Endothelial cell of umbilical vein (primary cell): ENCODE measurements around the gene COL15A1. TPM values are rescaled to one million over a fixed set of nuclear protein-coding genes. Genes with fewer than 3 reads are reported as not detected.

Source experiments
- BruUV-seq: library from RNA; stranded (reverse); fragments of 400-500 nt; replicated peaks from 2 replicates; lab custom pipeline; 2021; lab: Mats Ljungman, UMichigan
- CTCF ChIA-PET: fragments of 300-600, 350-600 bp; sonication (Branson Sonifier 250); formaldehyde crosslinking; loops from one replicate; lab custom pipeline; 2021; ENCODE audit warnings: antibody characterized with exemption, inconsistent platforms; lab: Charles Lee
- POLR2A ChIA-PET: fragments of 300-600, 350-600 bp; sonication (Branson Sonifier 250); formaldehyde crosslinking; loops from one replicate; lab custom pipeline; 2021; ENCODE audit warnings: antibody characterized with exemption, inconsistent platforms; lab: Charles Lee
- DNase-seq: peaks from one replicate; pipeline ENCODE4 v3.0.0-alpha.2; 2011; ENCODE audit warnings: low read depth, low spot score
- FAIRE-seq: peaks from 2 replicates; lab custom pipeline; 2011; peaks lifted over from hg19 to GRCh38; lab: Jason Lieb, UNC
- H2AFZ ChIP-seq: 2 replicates; pipeline ENCODE4 v1.6.0; 2012; ENCODE audit warnings: low read depth, low read length, control low read depth, inconsistent platforms
- H3K27ac ChIP-seq: 2 replicates; pipeline ENCODE4 v1.5.1; 2011; ENCODE audit warnings: low read depth, mild to moderate bottlenecking, control low read depth, low read length, moderate library complexity; ENCODE audit not compliant: insufficient read depth
- H3K27me3 ChIP-seq, 2 experiments: 2 replicates each; pipeline versions ENCODE4 v1.6.0 to v1.6.1; 2011; ENCODE audit warnings: low read length in 2 of 2, mixed read lengths in 1 of 2; ENCODE audit not compliant: control insufficient read depth in 2 of 2, insufficient read depth in 2 of 2
- H3K36me3 ChIP-seq, 2 experiments: 2 replicates in 1 of 2; 3 replicates in 1 of 2; pipeline ENCODE4 v1.5.1; 2011; ENCODE audit warnings: low read length in 2 of 2, mild to moderate bottlenecking in 1 of 2, moderate library complexity in 1 of 2; ENCODE audit not compliant: control insufficient read depth in 2 of 2, insufficient read depth in 2 of 2; ENCODE audit errors: extremely low read depth in 1 of 2
- H3K4me1 ChIP-seq: 3 replicates; pipeline ENCODE4 v1.5.1; 2011; ENCODE audit warnings: mild to moderate bottlenecking, low read length; ENCODE audit not compliant: control insufficient read depth, insufficient read depth; ENCODE audit errors: extremely low read depth
- H3K4me2 ChIP-seq: 2 replicates; pipeline ENCODE4 v1.6.1; 2011; ENCODE audit warnings: low read length, control low read depth, mixed read lengths; ENCODE audit not compliant: insufficient read depth
- H3K4me3 ChIP-seq, 3 experiments: fragments of 200-600 bp in 1 of 3; sonication (generic), shearing (Covaris generic) in 1 of 3; replicated peaks in 1 of 3; 2 replicates each; pipeline ENCODE4 v1.5.1; 2011 to 2016; ENCODE audit warnings: control low read depth in 3 of 3, low read length in 3 of 3, mild to moderate bottlenecking in 2 of 3, inconsistent platforms in 1 of 3, low read depth in 1 of 3, moderate library complexity in 1 of 3; ENCODE audit not compliant: insufficient read depth in 1 of 3
- H3K79me2 ChIP-seq: 2 replicates; pipeline ENCODE4 v1.6.0; 2012; ENCODE audit warnings: low read length, inconsistent platforms; ENCODE audit not compliant: control insufficient read depth, insufficient read depth
- H3K9ac ChIP-seq: replicated peaks from 2 replicates; pipeline ENCODE3; 2011; ENCODE audit warnings: low read length, control low read depth; ENCODE audit not compliant: insufficient read depth; ENCODE audit errors: extremely low read depth
- H3K9me1 ChIP-seq: replicated peaks from 3 replicates; pipeline ENCODE4 v1.6.0; 2011; ENCODE audit warnings: mild to moderate bottlenecking, low read length; ENCODE audit not compliant: control insufficient read depth, insufficient read depth; ENCODE audit errors: extremely low read depth
- H3K9me3 ChIP-seq: replicated peaks from 2 replicates; pipeline ENCODE4 v1.5.1; 2012; ENCODE audit warnings: low read length, inconsistent platforms; ENCODE audit not compliant: control insufficient read depth, insufficient read depth
- H4K20me1 ChIP-seq: replicated peaks from 2 replicates; pipeline ENCODE3; 2011; ENCODE audit warnings: mild to moderate bottlenecking, low read length; ENCODE audit not compliant: control insufficient read depth, insufficient read depth; ENCODE audit errors: extremely low read depth
- CTCF ChIP-seq, 2 donors: IDR thresholded peaks; 1 replicate in 1 of 2; 2 replicates in 1 of 2; pipeline ENCODE4 v1.5.1; 2011; ENCODE audit warnings: low read length in 2 of 2, mild to moderate bottlenecking in 2 of 2, moderate library complexity in 2 of 2, control low read depth in 1 of 2, inconsistent platforms in 1 of 2, low read depth in 1 of 2; ENCODE audit not compliant: insufficient read depth in 1 of 2; ENCODE audit errors: extremely low read depth in 1 of 2
- EZH2 ChIP-seq: IDR thresholded peaks from 2 replicates; pipeline ENCODE4 v1.6.1; 2012; ENCODE audit warnings: borderline replicate concordance, low read depth, mild to moderate bottlenecking, moderate library complexity, low read length, inconsistent platforms; ENCODE audit not compliant: severe bottlenecking
- FOS ChIP-seq: IDR thresholded peaks from 2 replicates; pipeline ENCODE4 v1.6.1; 2011; ENCODE audit warnings: mild to moderate bottlenecking, low read length, moderate library complexity, borderline replicate concordance; ENCODE audit not compliant: insufficient read depth
- GATA2 ChIP-seq: IDR thresholded peaks from 2 replicates; pipeline ENCODE4 v1.7.0; 2011; ENCODE audit warnings: low read depth, mild to moderate bottlenecking, moderate library complexity, mixed read lengths, low read length; ENCODE audit not compliant: insufficient read length, insufficient read depth
- JUN ChIP-seq: IDR thresholded peaks from 2 replicates; pipeline ENCODE4 v1.6.1; 2011; ENCODE audit warnings: borderline replicate concordance, low read depth; ENCODE audit not compliant: insufficient read length, insufficient read depth
- MYC ChIP-seq: IDR thresholded peaks from one replicate; pipeline ENCODE4 v1.6.1; 2011; ENCODE audit warnings: mild to moderate bottlenecking, low read depth, low read length
- POLR2A ChIP-seq: IDR thresholded peaks from 2 replicates; pipeline ENCODE4 v1.6.1; 2012; ENCODE audit warnings: low read depth, mild to moderate bottlenecking, control low read depth, low read length
- POLR2AphosphoS5 ChIP-seq: IDR thresholded peaks from 2 replicates; pipeline ENCODE4 v1.6.1; 2012; ENCODE audit warnings: low read depth, mild to moderate bottlenecking, control low read depth, low read length, moderate library complexity; ENCODE audit not compliant: insufficient read depth
- dilution Hi-C: fragments of 300-500 bp; cut with MboI; formaldehyde crosslinking; loops from one replicate; pipeline ENCODE4 v1.15.0; 2019; ENCODE audit warnings: low sequenced_read_pairs; ENCODE audit not compliant: extremely low pct_ligation_motif_present
- intact Hi-C: fragments of 100-400 bp; cut with micrococcal nuclease; formaldehyde crosslinking; loops from one replicate; pipeline ENCODE4 v1.10.0; 2022
- polyA plus RNA-seq, 4 experiments: library from polyadenylated mRNA; depleted of rRNA in 3 of 4; stranded (reverse) in 3 of 4; unstranded in 1 of 4; fragments of >200 nt; gene quantifications; 2 replicates each; pipeline versions ENCODE4 v1.2.1 to v1.2.3, GENCODE V29; 2011 to 2012; ENCODE audit warnings: missing spikeins in 1 of 4
- total RNA-seq: library from RNA; stranded (reverse); gene quantifications from 2 replicates; pipeline ENCODE4 v1.2.3, GENCODE V29; 2021
- TF ChIP-seq, protein P1 (sequence below): IDR thresholded peaks from 2 replicates; pipeline ENCODE4 v1.6.1; 2011; ENCODE audit not compliant: insufficient read depth, insufficient read length

COL15A1 gene
- total and polyA plus RNA-seq, 2 donors (not counting 3 experiments of a cell fraction or from before 2014, with no cell fraction given), result not detected

- H2AFZ ChIP-seq, result no peak overlapping the region
- H3K4me3 ChIP-seq, result no peak overlapping the region
- H3K27ac ChIP-seq, result no peak overlapping the region
- H3K9ac ChIP-seq, result no peak overlapping the region
- H3K4me2 ChIP-seq, result no peak overlapping the region
- TF ChIP-seq GATA2 (no peak), POLR2AphosphoS5 (no peak), POLR2A (no peak), EZH2 (no peak), CTCF (IDR thresholded peaks at IDR 0.05; ENCODE audit: extremely low read depth in 1 of 2, insufficient read depth in 1 of 2, low read depth in 1 of 2, low read length in 2 of 2) (no peak), JUN (no peak), MYC (no peak), FOS (no peak)
- TF ChIP-seq, protein P1, sequence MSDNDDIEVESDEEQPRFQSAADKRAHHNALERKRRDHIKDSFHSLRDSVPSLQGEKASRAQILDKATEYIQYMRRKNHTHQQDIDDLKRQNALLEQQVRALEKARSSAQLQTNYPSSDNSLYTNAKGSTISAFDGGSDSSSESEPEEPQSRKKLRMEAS, result no peak
- no peak for FAIRE-seq
- H3K4me1 ChIP-seq, result no peaks in the 10 kb centered on the region
- H3K9me3 ChIP-seq, result no peaks in the 10 kb centered on the region
- dilution Hi-C loops, result no loop called here
- no peak for DNase-seq
- H3K27me3 ChIP-seq, result peaks cover 0 to 4% of the 10 kb centered on the region in 2 experiments
- no peaks in the 10 kb centered on the region for H3K9me1 ChIP-seq
- no peaks in the 10 kb centered on the region for H3K79me2 ChIP-seq
- intact Hi-C loops, result no loop called here
- H4K20me1 ChIP-seq, result no peaks in the 10 kb centered on the region
- ChIA-PET POLR2A (no interaction called here), CTCF (interaction anchor here (1.8 kb wide), 1 partner anchor 32 kb away, joined by 5 read pairs; no protein-coding TSS in a partner anchor)
- no TSS peak for BruUV-seq
- no peaks in the 10 kb centered on the region for H3K36me3 ChIP-seq
Observed at GRCh38 chr9:99030610-99031109, 87.0 kb downstream of the COL15A1 start.
